Tibial artery (tissue), 4 donors: Measurements from ENCODE around the gene PLEKHG4B.
"Not testable (repeated sequence)": the region's sequence is repeated elsewhere in the genome, so short reads cannot be mapped to it uniquely, and the experiment has no call there.

Experiments
- DNase-seq, 2 donors: peaks; one replicate each; pipeline ENCODE4 v3.0.0-alpha.2; 2019
- H3K27ac ChIP-seq, 2 donors: fragments of 200-600 bp; sonication (generic) in 1 of 2; 1 replicate in 1 of 2; 2 replicates in 1 of 2; pipeline ENCODE4 v1.5.1; 2018 to 2019; ENCODE audit warnings: mild to moderate bottlenecking in 1 of 2
- H3K27me3 ChIP-seq, 2 donors: fragments of 200-600 bp; sonication (generic) in 1 of 2; one replicate each; pipeline versions ENCODE4 v1.5.1 to v1.6.0; 2016 to 2019
- H3K36me3 ChIP-seq, 3 donors: fragments of 200-600 bp; sonication (generic) in 2 of 3; one replicate each; pipeline ENCODE4 v1.5.1; 2016 to 2019; ENCODE audit warnings: mild to moderate bottlenecking in 2 of 3
- H3K4me1 ChIP-seq, 4 donors: fragments of 200-600 bp; sonication (generic) in 2 of 4; 1 replicate in 3 of 4; 2 replicates in 1 of 4; pipeline ENCODE4 v1.5.1; 2016 to 2019
- H3K4me3 ChIP-seq, 2 donors: fragments of 200-600 bp; sonication (generic) in 1 of 2; 1 replicate in 1 of 2; 2 replicates in 1 of 2; pipeline ENCODE4 v1.5.1; 2018 to 2019; ENCODE audit warnings: mild to moderate bottlenecking in 2 of 2
- H3K9me3 ChIP-seq, 3 donors: fragments of 200-600 bp; sonication (generic) in 1 of 3; one replicate each; pipeline ENCODE4 v1.5.1; 2016 to 2019
- intact Hi-C: fragments of 100-400 bp; cut with DNase I; formaldehyde crosslinking; loops from one replicate; pipeline ENCODE4 v1.15.0; 2023; ENCODE audit warnings: low total_unique reads
- TF ChIP-seq, protein P1 (sequence below), 2 experiments: fragments of 200-600 bp in 1 of 2; fragments of 450-650 bp in 1 of 2; IDR thresholded peaks; one replicate each; pipeline ENCODE4 v1.5.1; 2017 to 2019; ENCODE audit warnings: antibody characterized with exemption in 2 of 2, mild to moderate bottlenecking in 1 of 2, moderate library complexity in 1 of 2

PLEKHG4B gene

DNA sequence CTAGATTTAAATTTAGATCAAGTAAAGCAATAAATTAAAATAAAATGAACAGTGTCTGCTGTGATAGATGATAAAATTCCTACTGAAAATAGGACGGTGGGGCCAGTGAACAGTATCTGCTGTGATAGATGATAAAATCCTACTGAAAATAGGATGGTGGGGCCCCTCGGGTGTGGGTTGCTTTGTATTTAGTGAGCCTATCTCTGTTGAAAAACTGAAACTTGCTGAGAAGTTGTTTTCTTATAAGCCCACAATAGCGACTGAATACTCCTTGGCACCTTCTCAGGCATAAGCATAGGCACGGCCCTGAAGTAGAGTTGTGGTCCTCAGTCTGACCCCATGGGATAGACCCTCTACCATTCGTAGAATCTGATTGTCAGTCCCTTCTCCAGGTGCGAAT lies 131.8 kb downstream of the PLEKHG4B start:
- DNase-seq, result no peak
- H3K4me3 ChIP-seq, result no peak overlapping the region
- TF ChIP-seq, protein P1, sequence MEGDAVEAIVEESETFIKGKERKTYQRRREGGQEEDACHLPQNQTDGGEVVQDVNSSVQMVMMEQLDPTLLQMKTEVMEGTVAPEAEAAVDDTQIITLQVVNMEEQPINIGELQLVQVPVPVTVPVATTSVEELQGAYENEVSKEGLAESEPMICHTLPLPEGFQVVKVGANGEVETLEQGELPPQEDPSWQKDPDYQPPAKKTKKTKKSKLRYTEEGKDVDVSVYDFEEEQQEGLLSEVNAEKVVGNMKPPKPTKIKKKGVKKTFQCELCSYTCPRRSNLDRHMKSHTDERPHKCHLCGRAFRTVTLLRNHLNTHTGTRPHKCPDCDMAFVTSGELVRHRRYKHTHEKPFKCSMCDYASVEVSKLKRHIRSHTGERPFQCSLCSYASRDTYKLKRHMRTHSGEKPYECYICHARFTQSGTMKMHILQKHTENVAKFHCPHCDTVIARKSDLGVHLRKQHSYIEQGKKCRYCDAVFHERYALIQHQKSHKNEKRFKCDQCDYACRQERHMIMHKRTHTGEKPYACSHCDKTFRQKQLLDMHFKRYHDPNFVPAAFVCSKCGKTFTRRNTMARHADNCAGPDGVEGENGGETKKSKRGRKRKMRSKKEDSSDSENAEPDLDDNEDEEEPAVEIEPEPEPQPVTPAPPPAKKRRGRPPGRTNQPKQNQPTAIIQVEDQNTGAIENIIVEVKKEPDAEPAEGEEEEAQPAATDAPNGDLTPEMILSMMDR (IDR thresholded peaks at IDR 0.05), result no peak
- H3K9me3 ChIP-seq, result no peaks in the 10 kb centered on the region
- no peak overlapping the region for H3K27ac ChIP-seq
- intact Hi-C loops, result no loop called here
- H3K4me1 ChIP-seq, result peaks cover 0 to 31% (median 18%) of the 10 kb centered on the region in 4 donors
- peaks cover 46 to 50% (median 50%) of the 10 kb centered on the region in 3 donors for H3K36me3 ChIP-seq
- H3K27me3 ChIP-seq, result no peaks in the 10 kb centered on the region

DNA sequence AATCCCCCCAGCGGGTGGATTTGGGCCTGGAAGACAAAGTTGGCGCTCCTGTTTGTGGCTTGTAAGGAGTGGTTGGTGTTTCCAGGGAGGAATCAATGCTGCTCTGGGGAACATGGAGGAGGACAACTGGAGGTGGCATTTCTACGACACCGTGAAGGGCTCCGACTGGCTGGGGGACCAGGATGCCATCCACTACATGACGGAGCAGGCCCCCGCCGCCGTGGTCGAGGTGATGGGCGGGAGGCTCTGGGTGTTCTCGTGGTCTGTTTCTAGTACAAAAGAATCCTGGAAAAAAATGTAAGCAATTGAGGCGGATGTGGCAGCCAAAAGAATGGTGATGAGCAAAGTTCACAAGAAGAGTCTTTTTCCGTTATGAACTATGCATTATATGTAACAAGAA lies 133.4 kb downstream of the PLEKHG4B start:
- no peak for DNase-seq
- H3K27me3 ChIP-seq, result no peaks in the 10 kb centered on the region
- H3K36me3 ChIP-seq, result peaks cover 57 to 66% (median 65%) of the 10 kb centered on the region in 3 donors
- H3K9me3 ChIP-seq, result no peaks in the 10 kb centered on the region
- TF ChIP-seq, protein P1 (IDR thresholded peaks at IDR 0.05), result no peak
- H3K4me3 ChIP-seq, result no peak overlapping the region
- H3K27ac ChIP-seq, result no peak overlapping the region
- H3K4me1 ChIP-seq, result peaks cover 0 to 20% (median 6%) of the 10 kb centered on the region in 4 donors
- intact Hi-C loops, result no loop called here

DNA sequence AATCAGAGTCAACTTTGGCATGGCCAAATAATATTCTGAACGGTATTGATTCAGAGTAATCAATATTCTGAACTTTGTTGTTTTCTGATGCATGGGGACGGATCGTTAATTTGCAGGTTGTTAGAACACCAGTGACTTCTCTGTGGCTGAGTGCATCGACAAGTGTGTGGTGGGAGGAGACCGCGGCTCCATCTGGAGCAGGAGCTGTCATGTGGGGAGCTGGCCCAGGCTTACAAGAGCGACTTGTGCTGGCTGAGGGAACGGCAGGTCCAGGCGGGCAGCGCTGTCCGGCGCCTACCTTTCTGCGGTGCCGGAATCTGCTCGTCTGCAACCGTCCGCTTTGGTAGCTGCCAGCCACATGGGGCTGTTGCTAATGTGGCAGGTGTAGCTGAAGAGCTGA lies 135.4 kb downstream of the PLEKHG4B start:
- H3K9me3 ChIP-seq, H3K4me3 ChIP-seq, H3K27ac ChIP-seq, DNase-seq, H3K27me3 ChIP-seq, H3K4me1 ChIP-seq, intact Hi-C loops: not testable (repeated sequence)
- H3K36me3 ChIP-seq, result peaks cover 78 to 86% (median 81%) of the 10 kb centered on the region in 3 donors

DNA sequence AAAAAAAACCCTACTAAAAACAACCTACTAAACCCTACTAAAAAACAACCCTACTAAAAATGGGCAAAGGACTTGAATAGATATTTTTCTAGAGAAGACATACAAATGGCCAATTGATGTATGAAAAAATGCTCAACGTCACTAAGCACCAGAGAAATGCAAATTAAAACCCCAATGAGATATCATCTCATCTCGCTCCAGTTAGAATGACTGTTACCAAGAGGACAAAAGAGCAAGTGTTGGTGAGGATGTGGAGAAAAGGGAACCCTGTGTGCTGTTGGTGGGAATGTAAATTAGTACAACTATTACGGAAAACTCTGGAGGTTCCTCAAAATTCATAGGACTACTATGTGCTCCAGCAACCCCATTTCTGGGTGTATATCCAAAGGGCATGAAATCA lies 136.9 kb downstream of the PLEKHG4B start:
- peaks cover 88 to 99% (median 93%) of the 10 kb centered on the region in 3 donors for H3K36me3 ChIP-seq
- no peak overlapping the region for H3K4me3 ChIP-seq
- no peaks in the 10 kb centered on the region for H3K27me3 ChIP-seq
- no peaks in the 10 kb centered on the region for H3K4me1 ChIP-seq
- no peak overlapping the region for H3K27ac ChIP-seq
- TF ChIP-seq, protein P1 (IDR thresholded peaks at IDR 0.05), result no peak
- intact Hi-C loops, result no loop called here
- no peak for DNase-seq
- H3K9me3 ChIP-seq, result no peaks in the 10 kb centered on the region

DNA sequence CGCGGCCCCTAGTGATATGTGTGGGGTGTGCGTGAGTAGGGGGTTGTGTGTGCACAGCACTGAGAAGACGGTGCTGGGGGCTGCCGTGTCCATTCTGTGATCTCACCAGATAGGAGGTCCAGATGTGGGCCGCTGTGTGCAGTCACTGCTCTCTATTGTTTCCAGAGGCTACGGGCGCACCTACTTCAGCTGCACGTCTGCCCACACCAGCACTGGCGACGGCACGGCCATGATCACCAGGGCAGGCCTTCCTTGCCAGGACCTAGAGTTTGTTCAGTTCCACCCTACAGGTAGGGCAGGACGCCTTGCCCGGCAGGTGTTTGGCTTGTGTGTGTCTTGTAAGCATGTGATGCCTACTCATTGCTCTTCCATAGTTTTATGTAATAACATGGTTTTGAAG lies 138.7 kb downstream of the PLEKHG4B start:
- Histone ChIP-seq H3K4me3 (no peak overlapping the region), H3K27me3 (no peaks in the 10 kb centered on the region), H3K9me3 (no peaks in the 10 kb centered on the region), H3K36me3 (peaks cover 84 to 99% (median 89%) of the 10 kb centered on the region in 3 donors), H3K27ac (no peak overlapping the region), H3K4me1 (no peaks in the 10 kb centered on the region)
- intact Hi-C loops, result no loop called here
- TF ChIP-seq, protein P1 (IDR thresholded peaks at IDR 0.05), result no peak
- DNase-seq, result no peak

DNA sequence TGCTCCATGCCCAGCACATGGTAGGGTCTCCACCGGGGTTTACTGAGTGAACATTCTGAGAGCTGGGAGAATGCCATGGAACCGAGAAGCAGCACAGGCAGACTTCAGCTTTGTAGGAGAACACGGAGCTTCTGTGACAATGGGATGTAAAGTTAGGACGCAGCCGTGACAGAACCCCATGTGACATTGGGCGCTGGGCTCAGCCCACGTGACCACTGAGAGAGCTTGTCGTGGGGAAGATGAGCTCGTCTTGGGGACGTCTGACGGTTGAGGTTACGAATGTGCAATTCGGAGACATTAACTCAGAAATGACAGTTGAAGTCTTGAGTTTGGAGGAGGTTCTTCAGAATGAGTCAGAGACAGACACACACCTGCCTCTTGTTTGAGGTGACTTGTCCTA lies 139.7 kb downstream of the PLEKHG4B start:
- Histone ChIP-seq H3K36me3 (peaks cover 78 to 99% (median 88%) of the 10 kb centered on the region in 3 donors), H3K4me1 (no peaks in the 10 kb centered on the region)
- intact Hi-C loops, result no loop called here

DNA sequence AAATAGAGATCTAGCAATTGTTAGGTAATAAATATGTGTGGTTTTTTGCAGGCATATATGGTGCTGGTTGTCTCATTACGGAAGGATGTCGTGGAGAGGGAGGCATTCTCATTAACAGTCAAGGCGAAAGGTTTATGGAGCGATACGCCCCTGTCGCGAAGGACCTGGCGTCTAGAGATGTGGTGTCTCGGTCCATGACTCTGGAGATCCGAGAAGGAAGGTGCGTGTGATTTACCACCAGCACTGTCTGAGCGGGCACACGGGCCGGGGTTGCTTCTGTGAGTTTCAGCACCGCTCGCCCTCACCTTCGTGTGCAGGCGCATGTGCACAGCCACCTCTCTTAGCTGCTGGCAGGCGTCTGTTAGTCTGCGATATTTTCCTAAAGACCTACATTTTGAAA lies 141.5 kb downstream of the PLEKHG4B start:
- intact Hi-C loops, H3K27me3 ChIP-seq, H3K27ac ChIP-seq, H3K4me1 ChIP-seq, H3K9me3 ChIP-seq, DNase-seq, H3K4me3 ChIP-seq: not testable (repeated sequence)
- peaks cover 66 to 98% (median 77%) of the 10 kb centered on the region in 3 donors for H3K36me3 ChIP-seq

More for the DNA sequence above, 139.7 kb downstream of the PLEKHG4B start:
- Histone ChIP-seq H3K9me3 (no peaks in the 10 kb centered on the region), H3K27ac (no peak overlapping the region), H3K4me3 (no peak overlapping the region), H3K27me3 (no peaks in the 10 kb centered on the region)
- DNase-seq, result no peak
- TF ChIP-seq, protein P1 (IDR thresholded peaks at IDR 0.05), result no peak
